GM19468 (cell line): ENCODE data around the gene HABP4.
"Not testable (repeated sequence)": the region's sequence is repeated elsewhere in the genome, so short reads cannot be mapped to it uniquely, and the experiment has no call there.

Experiments used
- ATAC-seq: cut with Tn5 transposase; IDR thresholded peaks from one replicate; pipeline ENCODE4 v1.9.1; 2021; ENCODE audit warnings: mild to moderate bottlenecking, moderate library complexity, moderate number of reproducible peaks; ENCODE audit not compliant: unreplicated experiment; ENCODE audit errors: extremely low read depth

The HABP4 gene

DNA sequence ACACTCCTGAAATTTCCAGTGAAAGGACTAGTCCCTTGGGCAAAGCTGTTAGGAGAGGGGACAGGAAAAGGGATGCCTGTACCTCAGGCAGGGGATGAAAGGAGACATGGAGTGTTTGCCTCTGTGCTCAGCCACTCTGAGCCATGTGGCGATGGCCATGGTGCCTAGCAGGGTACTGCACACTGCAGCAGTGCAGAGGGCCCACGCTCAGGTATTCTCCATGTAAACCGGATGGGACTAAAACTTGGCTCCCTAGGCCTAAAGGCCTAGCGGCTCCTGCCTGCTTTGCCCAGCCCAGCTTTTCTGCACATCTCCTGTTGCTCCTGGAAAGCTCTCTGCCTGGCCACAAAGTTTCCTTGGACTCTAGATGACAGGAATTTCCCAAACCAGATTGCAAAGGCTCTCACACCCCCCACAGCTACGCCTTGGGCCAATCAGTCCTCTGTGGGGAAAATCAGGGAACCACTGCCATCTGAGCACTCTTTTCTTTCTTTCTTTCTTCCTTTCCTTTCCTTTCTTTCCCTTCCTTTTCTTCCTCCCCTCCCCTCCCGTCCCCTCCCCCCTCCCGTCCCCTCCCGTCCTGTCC is 44.3 kb downstream of the HABP4 start:
- no peak for ATAC-seq

GRCh38 chr9:96495341-96495740 is 45.4 kb downstream of the HABP4 start:
- ATAC-seq, result no peak

- no peak for ATAC-seq
Measured at GRCh38 chr9:96496368-96497116, 46.6 kb downstream of the HABP4 start.

DNA sequence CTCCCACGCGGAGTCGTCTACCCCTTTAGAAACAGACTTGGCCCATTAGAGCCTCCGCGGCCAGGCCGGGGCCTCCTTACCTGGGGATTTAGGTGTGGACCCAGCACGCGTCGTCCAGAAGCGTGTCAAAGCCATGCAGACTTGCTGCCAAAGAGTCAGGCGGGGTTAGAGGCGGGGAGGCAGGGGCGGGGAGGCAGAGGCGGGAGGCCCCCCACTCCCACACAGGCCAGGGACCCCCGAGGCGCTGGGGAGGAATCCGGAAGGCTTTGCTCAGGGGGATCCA is 47.1 kb downstream of the HABP4 start:
- ATAC-seq, result no peak

DNA sequence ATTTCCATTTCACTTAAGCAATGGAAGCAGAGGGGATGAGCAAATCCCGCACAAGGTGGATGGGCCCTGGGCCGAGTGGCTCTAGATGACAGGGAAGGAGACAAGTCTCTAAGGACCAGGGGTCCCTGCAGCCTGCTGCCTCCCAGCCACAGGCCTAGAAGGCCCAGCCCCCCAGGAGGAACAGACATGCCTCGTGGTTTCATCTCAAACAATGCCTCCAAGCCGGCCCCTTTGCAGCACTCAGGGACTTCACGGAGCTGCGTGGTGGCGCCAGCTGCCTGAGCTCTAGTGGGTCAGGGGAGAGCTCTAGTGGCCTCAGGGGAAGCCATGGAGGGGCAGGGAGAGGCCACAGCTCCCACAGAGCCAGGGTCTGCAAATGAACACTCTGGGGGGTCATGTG is 48.8 kb downstream of the HABP4 start:
- ATAC-seq, result no peak

- ATAC-seq, result no peak
Measured at GRCh38 chr9:96499257-96499656, 49.3 kb downstream of the HABP4 start.

DNA sequence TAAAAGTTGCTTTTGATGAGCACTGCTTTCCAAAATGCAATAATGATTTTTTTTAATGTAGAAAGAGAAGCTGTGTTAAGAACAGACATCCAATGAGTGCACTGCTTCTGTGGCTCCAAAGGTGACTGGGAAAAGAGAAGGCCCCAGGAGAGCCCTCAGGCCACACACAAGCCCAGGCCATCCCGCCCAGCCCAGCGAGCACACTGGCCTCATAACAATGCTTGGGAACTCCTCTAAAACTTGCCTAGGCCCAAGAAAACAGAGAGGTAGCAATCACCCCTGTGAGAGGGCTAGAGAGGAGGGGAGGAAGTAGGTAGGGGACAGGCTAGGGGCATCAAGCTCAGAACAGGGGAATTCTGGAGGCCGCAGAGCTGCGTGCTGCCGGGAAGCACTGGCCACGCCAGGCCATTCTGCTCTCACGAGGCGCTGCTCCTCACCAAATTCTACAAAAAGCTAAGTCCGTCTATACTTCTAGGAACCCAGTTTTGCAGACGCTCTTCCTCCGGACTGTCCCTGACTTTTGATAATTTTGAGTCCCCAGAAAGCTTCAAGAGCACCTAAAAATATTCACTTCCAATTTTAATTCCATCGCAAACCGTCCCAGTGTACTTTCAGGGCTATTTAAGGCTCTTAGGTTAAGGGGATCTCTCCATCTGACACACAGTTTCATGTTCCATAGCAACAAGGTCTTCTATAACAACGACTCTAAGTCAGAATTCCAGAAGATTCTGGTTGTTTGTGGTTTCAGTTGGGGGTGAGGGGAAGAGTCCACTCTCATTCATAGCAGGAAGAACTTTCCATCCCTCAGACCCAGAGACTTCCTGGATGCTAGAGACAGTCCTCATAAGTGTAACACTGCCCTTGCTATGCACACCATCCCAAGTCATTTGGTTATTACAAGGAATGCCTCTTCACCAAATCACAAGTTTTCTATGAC is 51.0 kb downstream of the HABP4 start:
- ATAC-seq, result no peak

DNA sequence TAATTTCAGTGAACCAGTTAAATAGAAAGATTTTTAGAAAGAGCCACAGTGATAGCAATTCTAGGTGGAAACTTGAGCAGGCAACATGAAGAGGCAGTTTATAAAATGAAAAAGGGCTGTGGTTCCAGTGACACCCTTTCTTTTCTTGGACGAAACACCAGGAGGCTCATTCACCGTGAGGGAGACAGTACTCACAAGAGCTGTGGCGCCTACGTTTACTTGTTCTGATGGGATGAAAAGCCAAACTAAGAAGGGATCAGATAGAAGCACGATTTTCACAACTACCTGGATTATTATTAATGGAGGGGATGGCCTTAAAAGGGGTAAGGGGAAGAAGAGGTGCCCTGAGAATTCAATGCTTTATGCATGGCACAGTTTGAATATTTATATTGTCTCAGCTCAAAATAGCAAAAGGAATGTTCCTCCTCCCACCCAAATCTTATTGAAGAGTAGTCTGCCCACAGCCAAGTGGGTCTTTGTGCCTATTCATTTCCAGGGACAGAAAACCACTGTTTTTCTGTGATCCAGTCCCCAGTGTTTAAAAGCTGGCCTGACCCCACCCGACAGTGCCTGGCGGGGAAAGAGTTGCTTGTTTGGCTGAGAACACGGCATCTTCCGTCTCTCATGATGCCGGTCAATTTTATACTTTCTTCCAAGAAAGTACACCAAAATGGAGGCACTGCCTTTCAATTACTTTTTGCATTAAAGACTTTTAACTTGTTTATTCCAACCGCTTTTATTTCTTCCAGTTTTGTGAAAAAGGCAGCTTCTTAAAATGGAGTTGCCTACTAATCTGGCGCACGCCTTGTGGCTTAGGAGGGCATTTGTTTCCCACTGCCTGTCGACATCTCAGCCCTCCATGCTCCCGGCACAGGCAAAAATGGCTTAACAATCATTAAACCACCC is 51.9 kb downstream of the HABP4 start:
- ATAC-seq, result no peak

GRCh38 chr9:96502539-96503373 is 52.8 kb downstream of the HABP4 start:
- no peak for ATAC-seq

DNA sequence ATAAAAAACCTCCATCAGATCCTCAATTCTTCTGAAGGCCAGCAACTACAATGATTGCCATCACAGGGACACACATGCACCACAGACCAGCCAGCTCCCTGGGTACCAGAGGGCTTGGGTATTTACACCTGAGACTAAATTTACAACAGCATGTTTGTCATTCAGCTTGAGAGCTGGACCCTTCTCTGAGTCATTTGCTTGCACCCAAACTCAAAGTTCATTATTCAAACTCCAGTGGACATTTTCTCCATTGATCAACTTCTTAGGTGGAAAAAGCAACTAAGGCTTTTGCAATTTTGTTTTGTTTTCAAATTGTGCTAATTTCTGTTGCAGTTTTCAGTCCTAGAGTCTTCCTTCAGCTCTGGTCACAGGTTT is 53.4 kb downstream of the HABP4 start:
- not testable (repeated sequence) for ATAC-seq

DNA sequence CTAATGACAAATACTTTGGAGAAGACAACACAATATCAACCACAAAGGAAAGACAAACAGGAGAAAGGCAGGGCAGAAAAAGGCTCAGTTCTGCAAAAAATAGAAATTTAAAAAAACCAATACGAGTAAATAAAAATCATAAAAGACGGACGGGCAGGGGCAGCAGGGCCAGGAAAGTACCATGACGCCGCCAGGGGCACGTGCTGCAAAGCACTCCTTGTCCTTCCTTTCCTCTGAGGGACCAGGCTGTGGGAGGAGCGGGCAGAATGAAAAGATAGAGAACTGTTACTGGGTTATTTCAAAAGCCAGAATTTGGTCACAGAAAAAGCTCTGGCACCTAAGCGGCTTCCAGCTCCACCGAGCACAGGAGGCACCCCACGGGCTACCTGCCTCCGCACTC is 53.9 kb downstream of the HABP4 start:
- ATAC-seq, result no peak

GRCh38 chr9:96505316-96505991 is 55.5 kb downstream of the HABP4 start:
- no peak for ATAC-seq

- ATAC-seq, result no peak
Measured at GRCh38 chr9:96508227-96508940, 58.4 kb downstream of the HABP4 start.

GRCh38 chr9:96509026-96509425 is 59.1 kb downstream of the HABP4 start:
- ATAC-seq, result no peak

GRCh38 chr9:96509848-96510247 is 59.9 kb downstream of the HABP4 start:
- no peak for ATAC-seq

- ATAC-seq, result no peak
Measured at GRCh38 chr9:96510258-96510657, 60.3 kb downstream of the HABP4 start.

DNA sequence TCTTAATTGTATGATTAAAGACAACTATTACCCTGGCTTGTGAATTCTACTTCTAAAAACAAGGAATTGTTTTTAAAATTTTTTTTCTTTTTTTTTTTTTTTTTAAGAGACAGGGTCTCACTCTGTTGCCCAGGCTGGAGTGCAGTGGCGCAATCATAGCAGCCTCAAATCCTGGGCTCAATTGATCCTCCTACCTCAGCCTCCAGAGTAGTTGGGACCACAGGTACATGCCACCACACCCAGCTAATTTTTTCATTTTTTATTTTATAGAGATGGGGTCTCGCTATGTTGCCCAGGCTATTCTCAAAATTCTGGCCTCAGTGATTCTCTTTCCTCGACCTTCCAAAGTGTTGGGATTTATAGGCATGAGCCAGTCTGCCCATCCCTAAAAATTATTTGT is 62.3 kb downstream of the HABP4 start:
- ATAC-seq, result no peak

DNA sequence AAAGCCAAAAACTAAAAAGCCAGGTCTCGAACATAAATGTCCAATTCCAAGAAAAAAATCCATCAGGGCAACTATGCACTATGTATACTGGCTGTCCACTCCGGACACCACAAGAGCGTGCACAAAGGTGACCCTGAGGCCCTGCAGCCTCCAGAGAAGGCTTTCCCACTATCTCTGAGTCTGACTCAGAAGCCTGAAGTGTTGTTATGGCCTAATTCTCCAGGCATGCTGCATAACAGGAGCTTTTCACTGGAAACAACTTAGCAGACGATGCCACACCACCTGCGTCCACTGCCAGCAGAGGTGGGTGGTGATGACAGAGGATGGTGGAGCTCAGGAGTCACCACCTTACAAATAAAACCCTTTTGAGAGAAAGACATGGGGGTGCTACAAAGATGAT is 63.7 kb downstream of the HABP4 start:
- ATAC-seq, result no peak
